ENCODE results near the gene CSMD2.

The CSMD2 gene

GRCh38 chr1:33706634-33707255 is 458.3 kb downstream of the CSMD2 start:
- DNase-seq (ENCODE audit: low read depth), result no peak
- no peak for TF ChIP-seq CTCF (IDR thresholded peaks at IDR 0.05; ENCODE audit: control insufficient read depth, extremely low read depth, insufficient read depth)
- H3K4me3 ChIP-seq (ENCODE audit: low read depth, low read length), result no peak overlapping the region

DNA sequence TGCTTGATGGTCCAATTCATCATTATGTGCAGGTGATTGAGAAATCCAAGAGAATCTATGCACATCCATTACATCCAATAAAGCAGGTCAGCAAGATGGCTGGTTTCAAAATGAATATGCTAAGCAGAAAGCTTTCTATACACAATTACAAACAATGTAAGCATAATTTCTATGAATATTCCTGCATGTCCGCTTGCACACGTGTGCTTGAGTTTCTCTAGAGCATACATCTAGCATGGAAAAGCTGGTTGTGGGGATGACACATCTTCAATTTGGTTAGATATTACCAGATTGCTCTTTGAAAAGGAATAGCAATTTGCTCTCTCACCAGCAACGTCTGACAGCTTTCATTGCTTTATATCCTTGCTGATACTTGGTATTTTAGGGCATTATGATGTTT is 461.6 kb downstream of the CSMD2 start:
- no peak for DNase-seq (ENCODE audit: low read depth)
- no peak for TF ChIP-seq CTCF (IDR thresholded peaks at IDR 0.05; ENCODE audit: control insufficient read depth, extremely low read depth, insufficient read depth)

GRCh38 chr1:33698361-33699035 is 466.5 kb downstream of the CSMD2 start:
- H3K4me3 ChIP-seq (ENCODE audit: low read depth, low read length), result no peak overlapping the region
- TF ChIP-seq CTCF (IDR thresholded peaks at IDR 0.05; ENCODE audit: control insufficient read depth, extremely low read depth, insufficient read depth), result no peak
- no peak for DNase-seq (ENCODE audit: low read depth)

More for the DNA sequence above, 461.6 kb downstream of the CSMD2 start:
- no peak overlapping the region for H3K4me3 ChIP-seq (ENCODE audit: low read depth, low read length)

DNA sequence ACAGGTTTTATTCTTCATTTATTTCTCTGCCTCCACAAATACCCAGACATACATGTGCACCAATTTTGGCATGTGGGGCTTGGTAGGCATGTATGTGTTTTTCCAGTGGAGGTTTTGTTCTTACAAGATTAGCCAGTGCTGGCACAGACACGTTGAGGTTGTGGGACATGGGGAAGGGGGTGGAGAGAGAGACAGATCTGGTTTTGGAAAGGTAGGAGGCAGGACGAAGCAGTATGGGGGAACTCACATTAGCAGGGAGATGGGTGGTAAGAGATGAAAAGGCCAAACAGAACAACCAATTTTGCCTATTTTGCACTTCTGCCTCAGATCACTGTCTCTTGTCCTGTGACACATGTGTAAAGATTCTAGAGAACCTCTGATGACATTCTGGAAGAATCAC is 467.2 kb downstream of the CSMD2 start:
- no peak for TF ChIP-seq CTCF (IDR thresholded peaks at IDR 0.05; ENCODE audit: control insufficient read depth, extremely low read depth, insufficient read depth)
- DNase-seq (ENCODE audit: low read depth), result no peak
- no peak overlapping the region for H3K4me3 ChIP-seq (ENCODE audit: low read depth, low read length)

GRCh38 chr1:33696962-33697361 is 468.1 kb downstream of the CSMD2 start:
- H3K4me3 ChIP-seq (ENCODE audit: low read depth, low read length), result no peak overlapping the region
- DNase-seq (ENCODE audit: low read depth), result peak; percentile 75
- no peak for TF ChIP-seq CTCF (IDR thresholded peaks at IDR 0.05; ENCODE audit: control insufficient read depth, extremely low read depth, insufficient read depth)

DNA sequence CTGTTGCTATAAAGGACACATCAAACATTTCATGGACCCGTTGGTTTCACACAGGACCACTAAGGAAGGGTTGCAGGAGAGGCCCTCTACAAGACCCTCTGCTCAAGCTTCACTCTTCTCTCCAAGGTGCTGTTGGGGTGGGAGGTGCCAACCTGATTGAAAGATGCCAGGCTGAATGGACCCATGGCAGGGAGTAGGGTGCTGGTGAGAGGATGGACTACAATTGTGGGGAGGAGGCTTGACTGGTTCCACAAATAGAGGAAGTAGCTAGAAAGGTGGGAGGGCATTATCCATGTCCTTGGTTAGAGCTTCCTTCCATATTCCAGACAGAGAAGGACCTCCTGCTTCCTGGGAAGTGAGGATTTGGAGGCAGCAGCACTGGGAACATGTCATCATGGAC is 468.7 kb downstream of the CSMD2 start:
- no peak for TF ChIP-seq CTCF (IDR thresholded peaks at IDR 0.05; ENCODE audit: control insufficient read depth, extremely low read depth, insufficient read depth)
- no peak for DNase-seq (ENCODE audit: low read depth)

More for the DNA sequence above, 468.7 kb downstream of the CSMD2 start:
- H3K4me3 ChIP-seq (ENCODE audit: low read depth, low read length), result no peak overlapping the region

Data from LNCaP clone FGC (cell line).